ENCODE data around the gene NFKBIA. TPM values are rescaled to one million over a fixed set of nuclear protein-coding genes. Genes with fewer than 3 reads are reported as not detected.

Gene NFKBIA
- total and polyA plus RNA-seq, 2 of the 8 experiments (the other 6 are each of a cell fraction or from before 2014, with no cell fraction given) = 25.9 to 49.7 TPM

DNA sequence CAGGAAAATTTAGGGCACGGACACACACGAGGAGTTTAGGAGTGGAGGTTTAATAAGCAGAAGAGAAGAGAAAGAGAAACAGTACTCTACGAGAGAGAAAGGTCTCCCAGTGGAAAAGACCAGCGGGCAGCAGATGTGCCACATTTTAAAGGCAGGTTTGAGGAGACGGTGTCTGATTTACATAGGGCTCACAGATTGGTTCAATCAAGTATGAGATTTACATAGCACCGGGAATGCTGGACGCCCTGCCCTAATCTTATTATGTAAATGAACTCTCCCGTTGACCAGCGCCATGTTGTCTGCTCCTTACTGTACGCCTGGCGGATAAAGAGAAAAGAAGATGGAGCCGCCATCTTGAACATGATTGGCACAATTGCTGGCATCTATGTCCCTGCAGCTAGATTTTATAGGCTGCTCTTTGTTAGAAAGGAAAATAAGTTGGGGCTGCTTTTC is 17.9 kb downstream of the NFKBIA start:
- H3K27ac ChIP-seq (ENCODE audit: low read depth, low read length) = no peak overlapping the region
- POLR2A ChIA-PET (ENCODE audit: partially characterized antibody) = interaction anchor here (2.0 kb wide), 1 partner anchor 18 kb away, joined by 11 read pairs; the partner anchor contains the start of gene NFKBIA
- H3K79me1 ChIP-seq (ENCODE audit: low read depth, low read length) = no peaks in the 10 kb centered on the region
- no peaks in the 10 kb centered on the region for H3K36me3 ChIP-seq (ENCODE audit: control insufficient read depth in 2 of 4, insufficient read depth in 4 of 4, low read length in 3 of 4)
- no peak overlapping the region for H2BK15ac ChIP-seq (ENCODE audit: low read length)
- H3K27me3 ChIP-seq (replicated peaks in 1 of 4; ENCODE audit: control insufficient read depth in 3 of 4, extremely low read depth in 1 of 4, insufficient read depth in 3 of 4, low read length in 3 of 4) = no peaks in the 10 kb centered on the region
- no peak overlapping the region for H2BK5ac ChIP-seq (ENCODE audit: low read depth, low read length)
- no peak overlapping the region for H3K14ac ChIP-seq (ENCODE audit: insufficient read length)
- H3K23ac ChIP-seq (ENCODE audit: insufficient read length) = no peak overlapping the region
- H2AFZ ChIP-seq (ENCODE audit: low read length) = no peak overlapping the region
- no peak overlapping the region for H3K4me2 ChIP-seq (ENCODE audit: insufficient read depth in 1 of 2, low read depth in 2 of 2, low read length in 2 of 2)
- no peak overlapping the region for H2BK120ac ChIP-seq (replicated peaks; ENCODE audit: low read depth, low read length)
- H3K9me3 ChIP-seq (ENCODE audit: insufficient read depth in 2 of 2, low read depth in 1 of 2, low read length in 1 of 2) = no peaks in the 10 kb centered on the region
- H4K8ac ChIP-seq (ENCODE audit: extremely low read depth, insufficient read depth, low read length) = no peak overlapping the region
- no peak overlapping the region for H2AK5ac ChIP-seq (ENCODE audit: low read depth, low read length)
- H4K20me1 ChIP-seq (replicated peaks in 1 of 2; ENCODE audit: control insufficient read depth in 1 of 2, insufficient read depth in 2 of 2, low read length in 2 of 2) = no peaks in the 10 kb centered on the region
- H3K4me3 ChIP-seq (ENCODE audit: extremely low read depth in 1 of 4, insufficient read depth in 2 of 4, low read depth in 3 of 4, low read length in 4 of 4) = no peak overlapping the region
- no peak overlapping the region for H3K4ac ChIP-seq (replicated peaks; ENCODE audit: insufficient read length, low read depth, low read length)
- FAIRE-seq (no peak), DNase-seq (ENCODE audit: low read depth in 1 of 2, low spot score in 2 of 2) (no peak)
- H3K23me2 ChIP-seq (ENCODE audit: low read depth, low read length) = no peaks in the 10 kb centered on the region
- H3K18ac ChIP-seq (ENCODE audit: extremely low read depth, low read length) = no peak overlapping the region
- WGBS, 2 experiments (ENCODE audit: extremely low coverage in 1 of 2, insufficient coverage in 1 of 2, insufficient read length in 1 of 2, insufficient replicate concordance in 2 of 2, low coverage in 1 of 2, low lambda C conversion rate in 2 of 2, missing lambda C conversion rate in 1 of 2) = 87% methylated on average over 12 of the region's 12 CpGs; no CpG with 5 or more reads in 1 of the 2 experiments
- H3K79me2 ChIP-seq (ENCODE audit: control insufficient read depth in 1 of 2, insufficient read depth in 2 of 2, low read length in 2 of 2) = no peaks in the 10 kb centered on the region
- H2BK12ac ChIP-seq (ENCODE audit: low read depth, low read length) = no peak overlapping the region
- H3K4me1 ChIP-seq (replicated peaks in 1 of 4; ENCODE audit: control insufficient read depth in 3 of 4, insufficient read depth in 4 of 4, low read length in 3 of 4) = peaks cover 0 to 7% (median 2%) of the 10 kb centered on the region in 4 experiments; a peak in 4 of 7 replicates
- no peak overlapping the region for H2BK20ac ChIP-seq (ENCODE audit: low read length)
- no peak overlapping the region for H4K5ac ChIP-seq (ENCODE audit: insufficient read length, low read depth, low read length)
- CTCF ChIA-PET (ENCODE audit: partially characterized antibody) = interaction anchor here (0.9 to 1.8 kb wide), 5 partner anchors 12 to 171 kb away, joined by 3 to 5 read pairs (median 3); no protein-coding TSS in a partner anchor
- H4K91ac ChIP-seq (replicated peaks; ENCODE audit: insufficient read length, low read length) = no peak overlapping the region
- no peak overlapping the region for H3K9ac ChIP-seq (replicated peaks in 1 of 4; ENCODE audit: extremely low read depth in 1 of 4, low read depth in 3 of 4, low read length in 3 of 4)
- no peak overlapping the region for H3K56ac ChIP-seq (replicated peaks; ENCODE audit: insufficient read length, low read depth, low read length)
- TF ChIP-seq CBX8 (IDR thresholded peaks at IDR 0.05; ENCODE audit: borderline replicate concordance, low read depth, low read length) = no peak
- no peak for TF ChIP-seq POU5F1 (IDR thresholded peaks at IDR 0.05; ENCODE audit: low read depth, low read length)
- TF ChIP-seq SIRT6 (IDR thresholded peaks at IDR 0.05; ENCODE audit: low read length) = no peak
- no peak for TF ChIP-seq TAF7 (optimal IDR thresholded peaks at IDR 0.05; ENCODE audit: borderline replicate concordance, low read depth, low read length)
- TF ChIP-seq EZH2 (IDR thresholded peaks at IDR 0.05; ENCODE audit: low read depth, low read length, severe bottlenecking) = no peak
- TF ChIP-seq KDM5A (IDR thresholded peaks at IDR 0.05; ENCODE audit: low read length) = no peak
- TF ChIP-seq BRCA1 (IDR thresholded peaks at IDR 0.05; ENCODE audit: low read depth, low read length) = no peak
- no peak for TF ChIP-seq CBX5 (IDR thresholded peaks at IDR 0.05; ENCODE audit: low read depth, low read length)
- no peak for TF ChIP-seq BCL11A (IDR thresholded peaks at IDR 0.05; ENCODE audit: low read depth in 2 of 2, low read length in 2 of 2)
- TF ChIP-seq SP1 (IDR thresholded peaks at IDR 0.05; ENCODE audit: low read depth, low read length) = no peak
- no peak for TF ChIP-seq GABPA (IDR thresholded peaks at IDR 0.05; ENCODE audit: borderline replicate concordance, insufficient read depth, low read length)
- TF ChIP-seq KDM1A (IDR thresholded peaks at IDR 0.05; ENCODE audit: borderline replicate concordance, low read length) = no peak
- TF ChIP-seq EGR1 (IDR thresholded peaks at IDR 0.05; ENCODE audit: borderline replicate concordance, low read depth, low read length) = no peak
- no peak for TF ChIP-seq JUN (IDR thresholded peaks at IDR 0.05; ENCODE audit: low read depth, low read length)
- TF ChIP-seq TEAD4 (IDR thresholded peaks at IDR 0.05; ENCODE audit: low read depth, low read length) = no peak
- no peak for TF ChIP-seq CHD1 (IDR thresholded peaks at IDR 0.05; ENCODE audit: low read depth, low read length)

All from H1 (cell line).